ENCODE data around the gene PPP6R2.
"Not testable (repeated sequence)": the region's sequence is repeated elsewhere in the genome, so short reads cannot be mapped to it uniquely, and the experiment has no call there.

Gene PPP6R2

DNA sequence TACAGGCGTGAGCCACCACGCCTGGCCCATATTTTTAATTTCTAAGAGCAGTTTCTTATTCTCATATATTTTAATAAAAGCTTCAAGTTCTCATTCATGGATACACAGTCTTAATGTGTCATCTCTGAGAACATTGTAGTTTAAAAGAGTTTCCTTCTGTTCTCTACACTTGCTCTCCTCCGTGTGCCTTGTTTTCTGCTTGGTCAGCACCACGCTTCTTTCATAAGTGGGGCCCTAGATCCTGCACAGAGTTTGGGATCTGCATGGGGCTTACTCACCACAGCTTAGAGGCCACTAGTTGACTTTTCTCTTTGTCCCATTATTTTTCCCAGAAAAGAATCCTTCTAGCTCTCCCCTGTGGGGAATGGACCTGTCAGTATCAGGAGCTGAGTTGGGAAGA lies 58.8 kb downstream of the PPP6R2 start:
- no peak for DNase-seq

DNA sequence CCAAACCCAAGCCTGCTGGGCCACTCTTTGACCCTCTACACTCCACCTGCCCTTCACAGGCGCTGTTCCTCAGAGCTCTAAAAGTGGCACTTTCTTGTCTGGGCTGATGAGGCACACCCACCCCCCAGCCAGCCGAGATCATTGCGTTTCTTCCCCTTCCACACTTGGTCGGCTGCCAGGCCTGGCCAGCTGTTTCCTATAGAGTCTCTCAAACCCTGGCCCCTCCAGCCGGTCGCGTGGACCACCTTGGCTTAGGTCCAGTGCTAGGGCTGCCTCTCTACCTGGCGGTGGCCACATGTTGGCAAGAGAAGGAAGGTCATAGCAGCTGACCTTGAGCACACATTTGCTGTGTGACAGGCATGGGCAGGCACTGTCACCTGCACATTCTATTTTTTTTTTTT lies 60.6 kb downstream of the PPP6R2 start:
- DNase-seq, result no peak

DNA sequence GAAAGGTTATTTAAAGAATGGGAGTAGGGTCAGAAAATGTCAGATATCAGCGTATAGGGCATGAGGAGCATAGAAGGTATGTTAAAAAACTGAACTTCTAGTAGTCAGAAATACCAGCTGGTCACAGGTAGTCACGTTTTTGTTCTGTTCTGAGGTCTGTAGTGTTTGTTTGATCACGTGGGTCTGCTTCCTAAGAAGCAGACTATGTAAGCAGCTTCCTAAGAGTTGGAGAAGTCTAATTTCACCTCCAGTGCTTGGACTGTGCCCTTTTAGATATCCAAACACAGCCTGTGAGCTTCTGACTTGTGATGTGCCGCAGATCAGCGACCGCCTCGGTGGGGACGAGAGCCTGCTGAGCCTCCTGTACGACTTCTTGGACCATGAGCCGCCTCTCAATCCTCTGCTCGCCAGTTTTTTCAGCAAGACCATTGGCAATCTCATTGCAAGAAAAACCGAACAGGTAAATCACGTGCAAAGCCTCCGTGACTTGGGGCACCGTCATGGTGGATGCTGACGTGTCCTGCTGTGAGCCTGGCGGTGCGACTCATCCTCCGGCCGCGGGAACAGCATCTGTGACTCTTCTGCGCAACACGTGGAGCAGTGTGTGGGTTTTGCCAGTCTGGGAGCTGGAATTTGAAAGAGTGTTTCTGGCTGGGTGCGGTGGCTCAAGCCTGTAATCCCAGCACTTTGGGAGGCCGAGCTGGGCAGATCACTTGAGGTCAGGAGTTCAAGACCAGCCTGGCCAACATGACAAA lies 63.5 kb downstream of the PPP6R2 start:
- DNase-seq, result no peak

DNA sequence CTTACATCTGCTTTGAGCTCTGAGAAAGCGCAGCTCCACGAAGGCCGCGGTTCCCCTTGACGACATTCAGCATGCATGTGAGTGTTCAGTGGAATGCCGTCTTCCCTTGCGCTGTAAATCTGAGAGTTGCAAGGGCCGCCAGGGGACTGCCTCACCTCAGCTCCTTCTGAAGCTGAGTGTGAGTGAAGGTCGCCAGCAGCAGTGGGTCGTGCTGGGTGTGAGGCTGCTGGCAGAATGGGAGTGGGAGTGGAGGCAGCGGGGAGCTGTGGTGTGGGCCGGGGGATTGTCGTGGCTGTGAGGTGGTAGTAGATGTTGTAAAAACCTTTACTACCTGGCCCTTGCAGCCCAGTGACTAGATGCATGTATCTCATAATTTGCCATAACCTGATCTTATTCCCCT lies 65.2 kb downstream of the PPP6R2 start:
- no peak for DNase-seq

DNA sequence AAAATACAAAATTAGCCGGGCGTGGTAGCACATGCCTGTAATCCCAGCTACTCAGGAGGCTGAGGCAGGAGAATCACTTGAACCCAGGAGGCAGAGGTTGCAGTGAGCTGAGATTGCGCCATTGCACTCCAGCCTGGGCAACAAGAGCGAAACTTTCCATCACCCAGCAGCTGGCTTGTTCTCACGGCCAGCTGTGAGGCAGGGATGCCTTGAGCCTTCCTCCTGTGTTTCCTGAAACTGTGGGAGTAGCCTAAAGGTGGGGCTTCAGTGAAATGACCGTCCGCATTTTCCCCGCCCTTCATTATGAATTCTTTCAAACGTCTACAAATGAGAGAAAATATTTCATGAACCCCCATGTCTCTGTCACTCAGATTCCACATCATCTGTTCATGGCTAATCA lies 65.8 kb downstream of the PPP6R2 start:
- DNase-seq, result not testable (repeated sequence)

DNA sequence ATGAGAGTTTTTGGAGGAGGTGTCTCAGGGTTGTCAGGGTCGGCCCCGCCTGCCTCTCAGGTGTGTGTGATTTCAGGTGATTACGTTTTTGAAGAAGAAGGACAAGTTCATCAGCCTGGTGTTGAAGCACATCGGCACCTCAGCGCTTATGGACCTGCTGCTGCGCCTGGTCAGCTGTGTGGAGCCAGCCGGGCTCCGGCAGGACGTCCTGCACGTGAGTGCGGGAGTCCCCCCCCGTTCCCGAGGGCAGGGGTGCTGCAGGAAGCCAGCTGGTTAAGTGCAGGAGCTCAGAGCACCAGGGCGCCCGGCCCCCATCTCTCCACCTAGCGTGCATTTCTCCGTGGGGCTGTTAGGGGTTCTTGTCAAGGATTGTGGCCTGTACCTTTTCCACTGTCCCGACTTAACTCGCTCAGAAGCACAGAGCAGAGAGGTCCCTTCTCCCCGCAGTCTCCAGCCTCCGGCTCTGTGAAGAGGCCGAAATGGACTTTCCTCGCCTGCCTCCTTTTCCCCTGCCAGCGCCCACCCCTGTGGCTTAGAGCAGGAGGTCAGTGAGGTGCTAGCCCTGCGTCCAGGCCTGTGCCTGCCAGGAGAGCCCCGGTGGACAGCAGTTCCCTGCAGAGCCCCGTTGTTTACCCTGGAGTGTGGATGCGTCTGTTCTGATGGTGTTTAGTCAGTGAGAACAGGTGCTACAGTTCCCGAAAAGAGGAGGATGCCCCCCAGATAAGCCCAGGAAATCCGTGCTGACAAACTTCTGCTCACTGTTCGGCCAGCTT lies 71.5 kb downstream of the PPP6R2 start:
- DNase-seq, result no peak

DNA sequence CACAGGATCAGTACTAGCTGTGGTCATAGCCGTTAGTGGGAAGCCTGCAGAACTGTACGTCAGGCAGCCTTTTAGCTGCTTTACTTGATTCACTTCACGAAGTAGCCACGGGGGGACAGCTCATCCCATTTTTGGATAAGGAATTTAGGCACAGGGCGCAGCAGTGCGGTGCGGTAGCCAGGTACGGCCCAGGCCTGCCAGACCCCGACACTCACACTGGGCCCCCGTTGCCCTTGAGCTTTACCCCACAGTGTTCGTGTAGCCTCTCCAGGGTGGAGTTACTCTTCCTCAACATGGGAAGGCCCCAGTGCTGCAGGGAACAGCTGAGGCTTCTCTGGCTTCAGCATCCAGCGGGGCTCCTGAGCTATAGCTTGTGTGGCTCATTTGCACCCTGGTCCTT lies 72.3 kb downstream of the PPP6R2 start:
- no peak for DNase-seq

DNA sequence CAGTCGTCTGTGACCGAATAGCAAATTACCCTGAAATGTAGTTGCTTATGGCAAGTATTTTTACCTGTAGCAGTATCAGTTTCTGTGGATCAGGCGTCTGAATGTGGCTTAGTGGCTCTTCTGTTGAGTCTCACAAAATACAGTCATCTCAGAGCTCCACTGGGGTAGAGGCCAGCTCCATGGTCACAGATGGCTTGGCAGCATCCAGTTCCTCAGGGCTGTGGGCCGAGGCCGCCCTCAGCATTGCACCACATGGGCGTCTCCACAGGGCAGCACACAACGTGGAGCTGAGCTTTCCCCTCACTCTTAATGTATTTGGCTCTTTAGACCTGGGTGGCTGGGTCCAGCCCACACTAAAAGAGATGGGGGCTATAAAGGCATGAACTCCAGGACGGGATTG lies 73.9 kb downstream of the PPP6R2 start:
- DNase-seq, result no peak

DNA sequence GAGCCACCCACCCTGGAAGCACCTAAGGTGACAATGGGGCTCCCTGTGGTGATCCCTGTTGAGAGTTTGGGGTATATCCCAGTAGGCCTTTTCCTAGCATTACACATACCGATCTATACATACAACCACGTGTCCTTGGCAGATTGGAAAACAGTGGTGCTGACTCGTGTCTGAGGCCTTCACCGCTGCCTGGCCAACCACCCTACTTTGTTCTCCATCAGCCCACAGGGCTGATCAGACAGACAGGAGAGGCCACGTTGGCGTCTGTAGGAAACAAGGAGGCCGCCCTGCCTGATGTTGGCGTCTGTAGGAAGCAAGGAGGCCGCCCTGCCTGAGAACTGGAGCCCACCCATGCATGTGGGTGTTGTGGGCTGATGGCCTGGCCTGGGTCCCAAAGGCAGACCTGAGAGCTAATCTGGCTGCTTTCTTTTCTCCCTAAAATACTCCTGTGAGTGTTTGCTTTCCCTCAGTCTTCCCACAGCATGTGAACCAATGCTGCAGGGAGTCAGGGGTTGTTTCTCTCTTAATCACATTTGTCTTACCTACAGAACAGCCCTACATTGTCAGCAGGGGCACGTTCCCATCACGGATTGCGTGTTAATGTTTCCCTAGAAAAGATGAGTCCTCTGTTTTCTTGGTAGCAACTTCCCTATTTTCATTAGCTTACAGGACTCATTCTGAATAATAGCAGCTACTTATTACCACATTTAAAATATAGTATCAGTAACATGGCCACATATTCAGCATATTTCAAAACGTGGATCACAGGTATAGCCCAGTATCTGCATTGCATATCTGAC lies 74.5 kb downstream of the PPP6R2 start:
- DNase-seq, result no peak

DNA sequence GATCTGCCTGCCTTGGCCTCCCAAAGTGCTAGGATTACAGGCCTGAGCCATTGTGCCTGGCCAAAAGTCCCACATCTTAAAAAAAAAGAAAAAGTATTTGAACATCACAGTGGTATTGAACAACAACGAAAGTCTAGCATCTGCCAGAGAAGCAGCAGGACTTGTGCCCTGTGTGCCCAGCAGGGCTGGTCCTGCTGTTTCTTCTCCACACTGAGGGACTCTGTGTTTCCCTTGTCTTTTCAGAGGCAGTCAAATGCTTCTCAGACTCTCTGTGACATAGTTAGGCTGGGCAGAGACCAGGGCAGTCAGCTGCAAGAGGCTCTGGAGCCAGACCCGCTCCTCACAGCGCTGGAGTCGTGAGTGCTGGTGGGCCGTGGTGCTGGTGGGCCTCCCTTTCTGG lies 75.5 kb downstream of the PPP6R2 start:
- no peak for DNase-seq

DNA sequence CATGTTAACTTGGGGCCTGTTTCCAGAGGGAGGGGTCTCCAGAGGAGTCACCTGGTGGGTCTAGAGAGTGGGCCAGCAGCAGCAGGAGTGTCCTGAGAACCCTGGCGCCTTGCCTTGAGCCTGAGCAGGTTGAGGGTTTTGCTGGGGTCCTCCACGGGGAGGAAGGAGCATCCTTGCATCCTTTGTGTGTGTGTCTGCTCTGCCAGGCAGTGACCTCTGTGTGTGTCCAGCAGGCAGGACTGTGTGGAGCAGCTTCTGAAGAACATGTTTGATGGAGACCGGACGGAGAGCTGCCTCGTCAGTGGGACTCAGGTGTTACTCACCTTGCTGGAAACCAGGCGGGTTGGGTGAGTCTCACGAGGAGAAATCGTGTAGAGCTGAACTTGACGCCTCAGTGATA lies 76.0 kb downstream of the PPP6R2 start:
- DNase-seq, result no peak

DNA sequence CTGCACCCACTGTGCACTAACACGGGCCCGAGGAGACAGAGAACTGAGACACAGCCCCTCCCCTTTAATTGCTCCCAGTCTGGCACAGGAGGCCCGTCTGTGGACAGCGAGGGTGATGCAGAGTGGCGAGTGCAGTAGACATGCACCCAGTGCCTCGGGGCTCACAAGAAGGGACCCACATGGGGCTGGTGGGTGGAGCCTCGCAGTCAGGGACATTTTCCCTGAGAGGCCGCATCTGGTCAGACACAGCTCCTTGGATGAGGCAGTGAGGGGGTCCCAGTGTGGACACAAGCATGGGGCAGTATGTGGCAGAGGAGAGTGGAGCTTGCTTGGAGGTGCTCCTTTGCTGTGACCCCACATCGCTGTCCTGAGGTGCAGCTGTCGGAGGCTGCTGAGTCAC lies 76.9 kb downstream of the PPP6R2 start:
- no peak for DNase-seq

DNA sequence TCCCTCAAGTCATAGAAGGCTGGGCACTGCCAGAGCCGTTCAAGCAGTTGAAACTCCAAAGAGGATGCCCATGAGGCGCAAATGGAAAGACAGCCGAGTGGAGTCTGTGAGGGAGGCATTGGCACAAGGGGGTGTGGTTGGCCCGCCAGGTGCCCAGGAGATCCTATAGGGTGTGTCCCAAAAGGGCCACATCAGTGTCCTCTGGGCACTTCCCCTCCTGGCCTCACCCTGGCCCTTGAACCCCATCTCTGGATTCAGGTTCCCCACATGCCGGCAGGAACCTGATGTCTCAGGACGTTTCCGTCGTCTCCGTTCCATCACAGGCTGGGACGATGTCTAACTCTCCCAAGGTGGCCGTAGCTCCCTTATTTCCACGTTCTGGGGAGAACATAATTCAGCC lies 77.5 kb downstream of the PPP6R2 start:
- DNase-seq, result no peak

DNA sequence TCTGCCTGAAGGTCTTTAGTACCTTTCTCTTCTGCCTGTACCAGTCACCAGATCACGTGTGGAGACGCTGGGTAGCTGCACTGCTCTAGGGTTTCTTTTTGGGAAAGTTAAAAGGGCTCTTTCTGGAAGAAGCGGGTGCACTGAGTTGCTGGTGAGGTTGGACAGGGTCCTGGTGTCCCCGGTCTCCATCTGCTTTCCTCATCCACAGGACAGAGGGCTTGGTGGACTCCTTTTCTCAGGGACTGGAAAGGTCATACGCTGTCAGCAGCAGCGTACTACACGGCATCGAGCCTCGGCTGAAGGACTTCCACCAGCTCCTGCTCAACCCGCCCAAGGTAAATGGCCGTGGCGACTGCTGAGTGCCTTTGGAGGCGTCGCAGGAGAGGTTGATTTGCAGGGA lies 78.9 kb downstream of the PPP6R2 start:
- DNase-seq, result no peak

DNA sequence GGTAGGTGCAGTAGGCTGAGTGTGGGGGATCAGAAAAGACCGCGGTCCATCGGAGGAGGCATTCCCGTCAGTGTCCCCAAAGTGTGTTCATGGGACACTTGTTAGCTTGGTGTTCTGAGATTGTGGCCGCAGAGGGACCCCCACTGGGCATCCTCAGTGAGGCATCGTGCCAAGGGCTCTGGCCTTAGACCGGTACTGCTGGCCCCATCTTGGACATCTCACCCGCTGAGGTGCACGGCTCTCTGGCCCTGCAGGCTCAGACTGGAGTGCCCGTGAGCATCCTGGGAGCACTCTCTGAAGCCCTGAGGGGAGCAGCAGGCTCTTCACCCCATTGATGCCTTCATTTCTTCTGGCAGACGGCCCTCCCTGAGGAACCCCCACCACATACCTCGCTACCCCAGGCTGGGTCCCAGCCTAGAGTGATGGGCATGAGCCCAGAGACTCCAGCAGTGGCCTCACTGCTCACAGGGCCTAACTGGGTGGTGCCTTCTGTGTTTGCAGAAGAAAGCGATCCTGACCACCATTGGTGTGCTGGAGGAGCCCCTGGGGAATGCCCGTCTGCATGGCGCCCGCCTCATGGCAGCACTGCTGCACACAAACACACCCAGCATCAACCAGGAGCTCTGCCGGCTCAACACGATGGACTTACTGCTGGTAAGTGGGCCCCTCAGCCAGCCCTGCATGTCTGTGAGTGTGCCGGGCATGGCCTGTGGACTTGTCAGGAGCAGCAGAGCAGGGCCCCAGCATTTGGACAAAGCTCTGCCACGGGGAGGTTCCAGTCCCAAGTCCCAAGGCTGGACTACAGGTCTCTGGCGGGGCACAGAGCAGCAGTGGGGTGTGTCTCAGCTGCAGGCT lies 80.1 kb downstream of the PPP6R2 start:
- no peak for DNase-seq

DNA sequence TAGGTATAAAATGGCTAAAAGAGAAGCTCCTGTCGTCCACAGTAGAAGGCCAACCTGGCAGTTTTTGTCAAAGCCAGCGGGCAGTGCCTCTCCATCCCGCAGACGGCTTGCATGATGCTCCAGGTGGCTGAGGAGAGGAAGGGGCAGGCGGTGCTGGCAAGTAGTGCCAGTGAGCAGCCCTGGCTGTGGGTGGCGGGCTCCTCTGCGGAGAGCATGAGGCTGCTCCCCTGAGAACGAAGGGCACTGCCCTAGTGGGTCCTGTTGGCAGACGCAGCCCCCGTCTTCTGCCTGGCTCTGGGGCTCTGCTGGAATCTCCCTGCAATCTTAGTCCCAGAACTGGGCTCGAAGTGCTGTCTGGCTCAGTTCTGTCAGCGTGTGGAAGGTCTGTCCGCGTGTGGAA lies 80.8 kb downstream of the PPP6R2 start:
- DNase-seq, result no peak

DNA sequence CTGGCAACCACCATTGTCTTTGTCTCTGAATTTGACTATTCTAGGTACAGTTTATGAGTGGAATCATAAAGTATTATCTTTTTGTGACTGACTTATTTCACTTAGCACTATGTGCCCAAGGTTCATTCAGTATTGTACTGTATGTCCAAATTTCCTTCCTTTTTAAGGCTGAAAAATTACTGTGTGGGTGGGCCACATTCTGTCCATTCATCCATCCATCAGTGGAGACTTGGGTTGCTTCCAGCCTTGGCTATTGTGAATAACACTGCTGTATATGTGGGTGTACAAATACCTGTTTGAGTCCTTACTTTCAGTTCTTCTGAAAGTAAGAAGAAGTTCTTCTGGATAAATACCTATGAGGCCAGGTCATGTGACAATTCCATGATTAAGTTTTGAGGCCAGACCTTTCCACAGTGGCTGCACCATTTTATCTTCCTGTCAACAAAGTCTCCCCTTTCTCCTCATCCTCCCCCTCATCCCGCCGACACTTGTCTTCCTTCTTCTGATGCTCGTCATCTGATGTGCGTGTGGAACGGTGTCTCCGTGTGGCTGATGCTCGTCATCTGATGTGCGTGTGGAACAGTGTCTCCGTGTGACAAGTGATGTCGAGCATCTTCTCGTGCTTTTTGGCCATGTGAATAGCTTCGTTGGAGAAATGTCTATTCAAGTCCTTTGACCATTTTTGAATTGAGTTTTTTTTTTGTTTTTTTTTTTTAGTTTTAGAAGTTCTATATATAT lies 82.2 kb downstream of the PPP6R2 start:
- no peak for DNase-seq

DNA sequence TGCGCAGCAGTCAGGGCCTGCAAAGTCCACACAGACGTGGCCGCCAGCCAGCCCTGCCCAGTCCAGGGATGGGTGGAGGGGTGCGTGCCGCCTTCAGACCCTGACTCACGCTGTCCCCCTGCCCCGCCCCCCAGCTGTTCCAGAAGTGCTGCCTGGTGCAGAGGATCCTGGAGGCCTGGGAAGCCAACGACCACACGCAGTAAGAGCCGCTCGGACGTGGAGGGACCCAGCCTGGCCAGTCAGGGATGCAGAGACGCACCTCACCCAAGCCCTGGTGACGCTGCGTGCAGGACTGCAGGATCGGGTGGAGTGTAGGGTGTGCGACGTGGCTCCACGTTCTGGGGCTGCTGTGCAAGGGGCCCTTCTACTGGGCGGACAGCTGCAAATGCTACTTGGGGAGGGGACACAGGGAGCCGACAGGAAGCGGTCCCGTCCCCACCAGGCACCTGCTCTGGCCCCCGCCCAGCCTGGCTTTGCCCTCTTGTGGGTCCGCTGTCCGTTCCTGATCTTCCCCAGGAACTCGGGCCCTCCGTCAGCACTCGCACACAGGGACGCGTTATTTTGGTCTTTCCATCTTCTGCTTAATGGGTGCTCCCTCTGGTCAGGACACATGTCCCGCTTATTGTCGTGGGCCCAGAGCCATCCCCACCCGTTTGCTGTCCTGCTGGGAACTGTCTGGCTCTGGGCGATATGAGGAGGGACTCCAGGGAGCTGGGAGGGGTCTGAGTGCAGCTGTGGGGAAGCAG lies 89.2 kb downstream of the PPP6R2 start:
- DNase-seq, result no peak

DNA sequence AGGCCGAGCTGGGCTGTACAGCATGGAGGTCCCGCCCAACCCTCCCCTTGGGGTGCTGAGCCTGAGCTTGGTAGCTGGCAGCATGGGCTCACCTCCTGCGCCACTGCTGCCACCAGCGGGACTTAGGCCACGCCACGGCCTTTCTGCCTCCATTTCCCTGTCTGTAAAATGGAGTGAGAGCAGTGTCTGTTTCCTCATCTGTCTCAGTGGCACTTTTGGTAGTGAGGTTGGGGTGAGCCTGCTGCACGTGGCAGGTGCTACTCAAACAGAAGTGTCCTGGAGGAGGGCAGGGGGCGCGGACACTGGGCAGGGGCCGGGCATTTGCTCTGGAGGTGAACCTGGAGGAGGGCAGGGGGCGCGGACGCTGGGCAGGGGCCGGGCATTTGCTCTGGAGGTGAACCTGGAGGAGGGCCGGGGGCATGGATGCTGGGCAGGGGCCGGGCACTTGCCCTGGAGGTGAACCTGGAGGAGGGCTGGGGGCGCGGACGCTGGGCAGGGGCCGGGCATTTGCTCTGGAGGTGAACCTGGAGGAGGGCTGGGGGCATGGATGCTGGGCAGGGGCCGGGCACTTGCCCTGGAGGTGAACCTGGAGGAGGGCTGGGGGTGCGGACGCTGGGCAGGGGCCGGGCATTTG lies 89.9 kb downstream of the PPP6R2 start:
- DNase-seq, result not testable (repeated sequence)

DNA sequence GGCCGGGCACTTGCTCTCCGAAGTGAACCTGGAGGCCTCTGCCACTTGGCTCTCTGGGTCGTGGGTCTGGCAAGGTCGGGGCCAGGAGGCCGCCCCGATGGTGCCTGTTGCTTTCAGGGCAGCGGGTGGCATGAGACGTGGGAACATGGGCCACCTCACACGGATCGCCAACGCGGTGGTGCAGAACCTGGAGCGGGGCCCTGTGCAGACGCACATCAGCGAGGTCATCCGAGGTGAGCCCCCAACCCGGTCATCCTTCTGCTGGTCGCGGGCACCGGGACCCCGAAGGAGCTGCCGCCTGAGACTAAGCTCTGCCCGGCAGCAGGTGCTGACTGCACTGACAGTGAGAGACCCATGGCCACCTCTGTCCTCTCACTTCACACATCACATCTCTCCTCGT lies 91.7 kb downstream of the PPP6R2 start:
- DNase-seq, result no peak
